K562 (cell line): ENCODE measurements around the gene TNFRSF6B. TPM values are rescaled to one million over a fixed set of nuclear protein-coding genes. Genes with fewer than 3 reads are reported as not detected.

Experiments
- CXXC5 ChIP-seq: fragments of 250-450 bp; sonication (Bioruptor Pico); IDR thresholded peaks from 2 replicates; pipeline ENCODE4 v1.8.0; 2022; ENCODE audit warnings: inconsistent platforms, mild to moderate bottlenecking, moderate library complexity
- EGR1 ChIP-seq: fragments of 450-650 bp; conservative IDR thresholded peaks from 2 replicates; pipeline ENCODE4 v1.6.1; 2017; ENCODE audit warnings: mild to moderate bottlenecking
- FOSL1 ChIP-seq: fragments of 200-800 bp; sonication (Bioruptor generic); conservative IDR thresholded peaks from 2 replicates; pipeline ENCODE4 v1.6.1; 2016; ENCODE audit warnings: missing genetic modification characterization, missing compliant biosample characterization
- GTF2A2 ChIP-seq: IDR thresholded peaks from 2 replicates; pipeline ENCODE4 v1.6.1; 2016; ENCODE audit warnings: mild to moderate bottlenecking, missing genetic modification characterization, missing compliant biosample characterization
- HOMEZ ChIP-seq: fragments of 250-450 bp; sonication (Bioruptor Pico); IDR thresholded peaks from 2 replicates; pipeline ENCODE4 v1.4.0; 2020; ENCODE audit warnings: mild to moderate bottlenecking, moderate library complexity
- HSF4 ChIP-seq: fragments of 250-450 bp; sonication (Bioruptor Pico); IDR thresholded peaks from 2 replicates; pipeline ENCODE4 v2.1.2; 2022; ENCODE audit warnings: mild to moderate bottlenecking, moderate library complexity, borderline replicate concordance
- MCM7 ChIP-seq, 2 experiments: fragments of 450-650 bp; IDR thresholded peaks; 2 replicates each; pipeline ENCODE4 v1.6.1; 2016 to 2018
- POLR2A ChIP-seq: fragments of 450-650 bp; conservative IDR thresholded peaks from 2 replicates; pipeline ENCODE4 v1.6.1; 2016
- RCOR1 ChIP-seq, 2 experiments: IDR thresholded peaks; 2 replicates each; pipeline ENCODE4 v1.6.1; 2012; ENCODE audit warnings: low read depth in 2 of 2, low read length in 2 of 2, borderline replicate concordance in 1 of 2, improper control_type of control experiment in 1 of 2
- SIN3B ChIP-seq: fragments of 450-650 bp; IDR thresholded peaks from 2 replicates; pipeline ENCODE4 v1.6.1; 2017; ENCODE audit warnings: low read depth, mild to moderate bottlenecking, moderate library complexity
- TAL1 ChIP-seq: fragments of 450-650 bp; IDR thresholded peaks from 2 replicates; pipeline ENCODE4 v1.6.1; 2016; ENCODE audit warnings: mild to moderate bottlenecking
- TARDBP ChIP-seq: fragments of 450-650 bp; IDR thresholded peaks from 2 replicates; pipeline ENCODE4 v1.6.1; 2016
- THAP12 ChIP-seq: fragments of 250-450 bp; sonication (Bioruptor Pico); IDR thresholded peaks from 2 replicates; pipeline ENCODE4 v1.9.0; 2021; ENCODE audit warnings: mild to moderate bottlenecking, inconsistent platforms
- XRCC5 ChIP-seq: fragments of 200-400 bp; formaldehyde crosslinking; IDR thresholded peaks from 2 replicates; pipeline ENCODE4 v1.6.1; 2017; ENCODE audit warnings: low read depth, mild to moderate bottlenecking, low read length
- ZBED1 ChIP-seq: IDR thresholded peaks from 2 replicates; pipeline ENCODE4 v1.6.1; 2014
- ZC3H4 ChIP-seq: sonication (generic); formaldehyde crosslinking; IDR thresholded peaks from 2 replicates; pipeline ENCODE4 v1.9.0; 2021; ENCODE audit warnings: missing genetic modification reagents, borderline replicate concordance
- ZNF175 ChIP-seq: fragments of 200-800 bp; sonication (Bioruptor generic); IDR thresholded peaks from 2 replicates; pipeline ENCODE4 v1.6.1; 2016; ENCODE audit warnings: low read depth, mild to moderate bottlenecking, missing genetic modification characterization, missing compliant biosample characterization
- ZNF436 ChIP-seq: fragments of 250-450, 450-650 bp; sonication (Bioruptor Pico); formaldehyde crosslinking; IDR thresholded peaks from 2 replicates; pipeline ENCODE4 v1.7.0; 2020; ENCODE audit warnings: mild to moderate bottlenecking
- ZNF518B ChIP-seq: fragments of 250-450 bp; sonication (Bioruptor Pico); IDR thresholded peaks from 2 replicates; pipeline ENCODE4 v1.5.0; 2021; ENCODE audit warnings: mild to moderate bottlenecking, moderate library complexity
- ZNF717 ChIP-seq: fragments of 250-450 bp; sonication (Bioruptor Pico); IDR thresholded peaks from 2 replicates; pipeline ENCODE4 v1.5.0; 2021
- ZNF766 ChIP-seq: fragments of 200-800 bp; sonication (Bioruptor generic); conservative IDR thresholded peaks from 2 replicates; pipeline ENCODE4 v1.6.1; 2016; ENCODE audit warnings: missing genetic modification characterization, missing compliant biosample characterization
- polyA plus RNA-seq, 8 experiments: library from polyadenylated mRNA; depleted of rRNA in 4 of 8; stranded (reverse) in 5 of 8; unstranded in 3 of 8; fragments of >200 nt; fragmentation: Nextera tagmentation in 2 of 8; fragmentation: Illumina TruSeq in 1 of 8; extraction: Ambion mirVana in 2 of 8; extraction: Trizol in 1 of 8; gene quantifications; 2 replicates each; pipeline versions ENCODE4 v1.2.1 to v1.2.3, GENCODE V29; 2011 to 2014; ENCODE audit warnings: inconsistent platforms in 1 of 8, missing spikeins in 1 of 8
- total RNA-seq, 7 experiments: library from RNA; depleted of rRNA in 6 of 7; stranded (reverse); fragments of >200 nt in 6 of 7; fragmentation: Illumina TruSeq in 2 of 7; extraction: Trizol in 2 of 7; gene quantifications; 2 replicates each; pipeline versions ENCODE4 v1.2.1 to v1.2.3, GENCODE V29; 2011 to 2021; ENCODE audit warnings: low replicate concordance in 1 of 7

The TNFRSF6B gene
- total and polyA plus RNA-seq, 9 of the 15 experiments (the other 6 are each of a cell fraction or from before 2014, with no cell fraction given) = 0.10 to 3.5 (median 0.32) TPM; not detected in 6

GRCh38 chr20:63740070-63740626, 43.7 kb downstream of the TNFRSF6B start (continued):
- TF ChIP-seq THAP12 (CRISPR knock-in tag) = 0 out of 2 replicates have a peak, but pooled peaks have one; percentile 26
- no peak for TF ChIP-seq HOMEZ (CRISPR knock-in tag)
- no peak for TF ChIP-seq ZNF175 (CRISPR knock-in tag)
- peak; percentile 29; the same call in 1 of the 2 replicates for TF ChIP-seq TARDBP
- TF ChIP-seq ZNF436 = no peak
- TF ChIP-seq TAL1 = no peak
- TF ChIP-seq CXXC5 (CRISPR knock-in tag) = peak; percentile 45; the same call in 1 of the 2 replicates
- no peak for TF ChIP-seq HSF4 (CRISPR knock-in tag)
- peak; percentile 15; the same call in 1 of the 2 replicates for TF ChIP-seq SIN3B
- TF ChIP-seq RCOR1 (IDR thresholded peaks at IDR 0.05; ENCODE audit: borderline replicate concordance in 1 of 2, low read depth in 2 of 2, low read length in 2 of 2) = no peak
- no peak for TF ChIP-seq GTF2A2 (tag)
- TF ChIP-seq ZC3H4 (CRISPR knock-in tag) = no peak
- no peak for TF ChIP-seq ZNF518B (CRISPR knock-in tag)
- no peak for TF ChIP-seq ZBED1
- peak; percentile 59 for TF ChIP-seq EGR1
- no peak for TF ChIP-seq ZNF717 (CRISPR knock-in tag)
- peak; percentile 80 for TF ChIP-seq ZNF766 (CRISPR knock-in tag)
- TF ChIP-seq XRCC5 = no peak
- no peak for TF ChIP-seq MCM7 (IDR thresholded peaks at IDR 0.05)
- no peak for TF ChIP-seq POLR2A
- 0 out of 2 replicates have a peak, but pooled peaks have one; percentile 1 for TF ChIP-seq FOSL1 (tag)
- TF ChIP-seq, all 486 proteins: peak for 37
